ENCODE data around the gene LRRTM1.

LRRTM1 gene, protein sequence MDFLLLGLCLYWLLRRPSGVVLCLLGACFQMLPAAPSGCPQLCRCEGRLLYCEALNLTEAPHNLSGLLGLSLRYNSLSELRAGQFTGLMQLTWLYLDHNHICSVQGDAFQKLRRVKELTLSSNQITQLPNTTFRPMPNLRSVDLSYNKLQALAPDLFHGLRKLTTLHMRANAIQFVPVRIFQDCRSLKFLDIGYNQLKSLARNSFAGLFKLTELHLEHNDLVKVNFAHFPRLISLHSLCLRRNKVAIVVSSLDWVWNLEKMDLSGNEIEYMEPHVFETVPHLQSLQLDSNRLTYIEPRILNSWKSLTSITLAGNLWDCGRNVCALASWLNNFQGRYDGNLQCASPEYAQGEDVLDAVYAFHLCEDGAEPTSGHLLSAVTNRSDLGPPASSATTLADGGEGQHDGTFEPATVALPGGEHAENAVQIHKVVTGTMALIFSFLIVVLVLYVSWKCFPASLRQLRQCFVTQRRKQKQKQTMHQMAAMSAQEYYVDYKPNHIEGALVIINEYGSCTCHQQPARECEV

DNA sequence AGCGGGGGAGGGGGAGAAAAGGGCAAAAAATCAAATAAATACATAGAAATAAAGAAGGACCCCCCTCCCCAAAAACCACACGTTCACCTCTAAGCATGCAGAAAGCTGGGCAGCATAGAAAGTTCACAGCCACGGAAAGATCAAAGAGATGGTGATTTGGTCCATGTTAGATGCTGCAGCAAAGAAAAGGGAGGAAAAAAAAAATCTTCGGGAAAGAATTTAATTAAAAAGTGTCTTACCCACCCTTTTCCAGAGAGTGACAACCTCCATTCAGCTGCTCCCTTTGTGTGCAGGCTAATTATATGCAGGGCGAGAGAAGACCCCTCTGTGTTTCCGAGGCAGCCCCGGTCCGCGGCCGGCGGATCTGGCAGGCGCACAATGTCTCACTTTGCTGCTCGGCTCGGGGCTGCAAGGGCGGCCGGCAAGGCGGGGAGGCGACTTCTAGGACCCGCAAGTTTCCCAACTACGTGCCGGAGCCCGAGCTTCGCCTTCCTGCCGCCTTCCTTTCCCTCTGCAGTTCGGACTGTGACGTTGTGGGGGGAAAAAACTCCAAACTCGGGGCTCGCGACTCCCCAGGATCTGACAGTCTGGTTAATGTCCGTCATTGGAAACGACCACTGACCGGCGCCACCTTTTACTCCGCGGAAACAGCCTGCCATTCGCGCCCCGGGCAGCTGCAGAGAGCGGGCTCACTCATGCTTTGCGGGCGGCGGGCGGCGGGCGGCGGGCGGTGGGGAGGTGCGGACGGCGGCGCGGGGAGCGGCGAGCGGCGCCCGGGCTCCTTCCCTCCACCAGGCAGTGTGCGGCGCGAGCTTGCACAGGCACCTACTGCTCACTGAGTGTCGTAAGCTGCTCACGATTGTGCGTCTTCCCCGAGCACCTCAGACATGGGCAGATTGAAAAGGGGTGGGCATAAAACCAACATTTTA lies at the start of gene LRRTM1:
TSS of gene LRRTM1 (minus strand) at position 844 of the 929 bp plus-strand sequence. CDS start 933 bp downstream, outside the sequence.
- no peak for DNase-seq

GRCh38 chr2:80351231-80351630 lies 46.7 kb upstream of the LRRTM1 start:
- DNase-seq: no peak

GRCh38 chr2:80348953-80349352 lies 44.4 kb upstream of the LRRTM1 start:
- no peak for DNase-seq

DNA sequence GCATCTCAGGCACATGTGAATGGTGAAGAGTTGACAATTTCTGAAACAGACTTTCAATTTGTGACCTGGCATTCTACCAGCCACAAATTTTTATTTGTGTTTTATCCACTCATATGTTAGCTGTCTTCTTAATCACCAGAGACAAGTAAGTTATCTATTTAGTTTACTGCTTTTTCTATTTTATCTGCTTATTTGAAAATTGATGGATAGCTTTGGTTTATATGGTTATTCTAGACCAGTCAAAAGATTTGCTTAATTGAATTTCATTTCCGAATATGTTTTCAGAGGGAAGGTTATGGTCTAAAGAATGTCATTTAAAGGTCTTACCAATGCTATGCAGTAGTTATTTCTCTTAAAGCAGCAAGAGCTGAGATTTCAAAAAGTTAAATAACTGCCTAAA lies 43.5 kb upstream of the LRRTM1 start:
- no peak for DNase-seq

DNA sequence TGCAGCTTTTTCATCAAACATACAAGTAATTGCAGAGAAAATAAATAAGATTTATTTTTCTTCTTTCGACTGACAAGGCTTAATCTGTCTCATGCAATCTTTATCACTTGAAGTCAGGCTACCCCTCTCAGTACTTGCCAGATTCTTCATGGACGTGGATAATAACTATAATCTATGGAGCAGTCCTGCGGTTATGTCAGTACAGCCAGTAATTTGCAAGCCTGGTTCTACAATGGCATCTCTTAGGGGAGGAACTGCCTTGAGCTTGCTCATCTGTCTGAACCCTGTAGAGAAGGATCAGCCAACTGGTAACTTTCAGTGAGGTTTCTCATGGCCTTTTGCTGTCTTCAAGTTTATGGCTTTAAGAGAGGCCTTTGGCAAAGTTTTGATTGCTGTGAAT lies 35.5 kb upstream of the LRRTM1 start:
- DNase-seq: no peak

- DNase-seq: no peak
Observed at GRCh38 chr2:80338794-80339193, 34.2 kb upstream of the LRRTM1 start.

GRCh38 chr2:80335411-80335810 lies 30.9 kb upstream of the LRRTM1 start:
- no peak for DNase-seq

GRCh38 chr2:80333886-80334285 lies 29.3 kb upstream of the LRRTM1 start:
- DNase-seq: no peak

DNA sequence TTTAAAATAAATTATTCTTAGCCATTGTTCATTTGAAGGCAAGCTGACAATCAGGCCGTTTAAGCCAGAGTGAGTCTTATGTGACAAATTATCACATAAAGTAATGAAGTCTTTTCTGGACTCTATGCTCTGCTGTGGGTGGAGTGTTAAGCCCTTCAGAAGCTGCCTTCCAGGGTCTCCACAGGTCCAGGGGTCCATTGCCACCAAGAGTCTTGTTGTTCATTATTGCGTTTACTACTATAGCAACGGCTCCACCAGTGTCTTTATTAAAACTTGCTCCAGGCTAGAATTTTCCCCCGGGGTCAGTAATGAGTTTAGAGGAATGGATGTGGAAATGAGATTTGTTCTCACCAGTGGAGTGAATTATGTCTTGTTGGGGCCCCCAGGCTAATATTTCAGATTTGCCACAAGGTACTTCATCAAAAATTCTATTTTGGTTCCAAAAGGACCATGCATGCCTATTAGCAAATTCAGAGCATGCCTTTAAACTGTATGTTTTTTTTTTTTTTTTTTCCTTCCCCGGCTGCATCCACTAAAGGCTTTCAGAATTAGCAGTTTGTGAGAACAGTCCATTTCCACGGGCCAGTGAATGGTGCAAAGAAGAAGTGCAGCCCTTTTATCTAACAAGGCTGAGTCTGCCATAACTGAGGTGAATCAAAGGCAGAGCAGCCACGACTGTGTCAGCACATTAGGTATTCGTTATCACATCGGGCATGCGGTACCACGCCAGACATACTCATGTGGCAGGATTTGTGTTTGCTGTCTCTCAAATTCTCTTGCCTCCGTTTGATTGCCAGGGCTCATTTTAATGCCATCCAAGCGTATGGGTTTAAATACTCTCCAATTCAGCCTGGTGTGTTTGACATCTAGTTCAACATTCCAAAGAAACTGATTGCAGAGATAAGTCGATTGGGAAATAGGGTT lies 26.2 kb upstream of the LRRTM1 start:
- DNase-seq: no peak

GRCh38 chr2:80329491-80329890 lies 24.9 kb upstream of the LRRTM1 start:
- DNase-seq: no peak

DNA sequence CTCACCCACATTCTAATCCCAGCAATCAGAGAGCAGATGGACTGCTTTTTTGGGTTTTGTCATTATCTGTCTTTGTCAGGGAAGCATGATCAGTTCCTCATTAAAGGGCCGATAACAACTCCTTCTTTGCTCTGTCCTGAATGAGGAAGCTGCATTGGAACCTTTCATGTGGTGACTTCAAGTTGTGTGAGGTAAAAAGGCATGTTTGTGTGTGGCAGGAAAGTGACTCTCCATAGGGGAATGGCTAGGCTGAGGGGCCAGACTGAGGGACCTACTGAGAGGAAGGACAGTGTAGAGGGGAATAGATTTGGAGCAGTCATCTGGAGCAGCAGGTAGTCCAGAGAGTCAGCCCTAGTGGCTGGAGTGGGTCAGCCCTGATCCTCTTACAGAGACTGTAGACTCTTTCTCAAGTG lies 23.6 kb upstream of the LRRTM1 start:
- no peak for DNase-seq

- no peak for DNase-seq
Observed at GRCh38 chr2:80326861-80327260, 22.3 kb upstream of the LRRTM1 start.

DNA sequence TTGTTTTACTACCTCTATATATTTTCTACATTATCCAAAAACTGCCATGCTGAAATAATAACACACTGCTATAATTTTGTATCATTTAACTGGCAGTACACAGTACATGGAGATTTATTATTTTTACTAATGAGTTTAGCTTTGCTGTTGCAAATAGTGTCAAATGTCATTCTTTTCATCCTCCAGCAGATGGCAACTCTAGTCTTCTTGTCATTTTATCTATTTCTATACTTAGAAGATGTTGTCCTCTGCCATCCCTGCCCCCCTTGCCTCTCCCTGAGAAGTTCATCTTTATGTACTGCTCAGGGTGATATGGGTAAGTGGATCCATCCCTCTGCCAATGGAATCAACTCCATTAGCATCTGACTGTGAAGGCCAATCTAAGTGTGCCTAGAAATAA lies 21.7 kb upstream of the LRRTM1 start:
- no peak for DNase-seq

DNA sequence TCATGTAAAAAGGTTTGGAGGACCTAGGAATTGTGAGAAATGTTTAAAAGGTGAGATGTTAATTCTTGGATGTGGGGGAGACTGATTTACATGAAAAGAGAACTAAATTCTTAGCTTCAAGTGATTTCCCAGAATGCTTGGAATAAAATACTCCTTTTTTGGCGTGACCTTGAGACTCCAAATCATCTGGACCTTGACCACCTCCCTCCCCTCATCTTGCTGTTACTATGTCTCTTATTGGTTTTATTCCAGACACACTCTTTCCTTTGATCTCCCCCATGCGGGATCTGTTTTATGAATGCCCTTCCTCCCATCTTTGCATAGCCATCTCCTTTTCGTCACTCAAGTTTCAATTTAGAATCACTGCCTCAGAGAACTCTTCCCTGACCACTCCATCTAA lies 20.0 kb upstream of the LRRTM1 start:
- no peak for DNase-seq

- DNase-seq: no peak
Observed at GRCh38 chr2:80323610-80324009, 19.1 kb upstream of the LRRTM1 start.

DNA sequence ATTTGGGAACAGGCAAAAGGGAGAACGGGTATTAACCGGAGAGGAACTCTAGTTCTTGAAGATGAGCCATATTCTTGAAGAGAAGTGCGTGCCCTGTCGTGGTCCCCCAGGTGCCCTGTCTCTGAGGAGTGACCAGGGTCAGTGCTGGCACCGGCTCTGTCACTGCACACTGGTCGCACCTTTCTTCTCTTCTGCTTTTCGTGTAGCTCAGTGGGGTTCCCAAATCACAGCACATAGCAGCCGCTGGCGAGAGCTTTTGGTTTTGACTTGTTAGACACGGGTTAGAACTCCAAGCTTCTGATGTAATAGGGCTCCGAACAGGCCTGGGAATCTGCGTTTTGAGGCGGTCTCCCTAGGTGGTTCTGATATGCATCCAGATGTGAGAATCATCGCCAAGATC lies 18.4 kb upstream of the LRRTM1 start:
- no peak for DNase-seq

DNA sequence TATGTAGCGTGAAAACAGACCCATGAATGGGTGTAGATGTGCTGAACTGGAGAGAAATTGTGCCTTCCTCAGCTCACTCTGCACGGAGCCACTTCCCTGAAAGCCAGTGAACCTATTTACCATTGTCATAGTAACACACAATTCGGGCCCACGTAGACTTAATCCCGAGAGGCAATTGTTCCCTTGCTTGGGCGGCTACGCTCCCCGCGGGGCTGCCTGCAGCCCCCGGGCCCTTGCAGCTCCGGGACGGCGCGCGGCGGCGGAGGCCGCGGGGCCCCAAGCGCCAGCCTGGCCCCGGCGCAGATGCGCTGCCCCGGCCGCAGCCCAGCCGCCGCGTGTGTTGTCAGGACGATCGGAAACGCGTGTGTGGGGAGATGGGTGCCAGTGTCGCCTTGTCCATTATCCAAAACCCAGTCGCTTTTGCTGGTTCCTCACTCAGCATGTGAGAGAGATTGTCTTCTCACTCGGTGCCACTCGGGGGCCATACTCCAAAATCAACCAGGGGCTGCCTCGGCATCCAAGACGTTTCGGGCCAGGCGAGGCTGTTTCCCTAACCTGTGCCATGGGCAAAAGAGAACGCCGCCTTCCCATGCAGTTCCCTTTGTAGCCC lies 17.9 kb upstream of the LRRTM1 start:
- no peak for DNase-seq

- no peak for DNase-seq
Observed at GRCh38 chr2:80312282-80312839, 7.8 kb upstream of the LRRTM1 start.

DNA sequence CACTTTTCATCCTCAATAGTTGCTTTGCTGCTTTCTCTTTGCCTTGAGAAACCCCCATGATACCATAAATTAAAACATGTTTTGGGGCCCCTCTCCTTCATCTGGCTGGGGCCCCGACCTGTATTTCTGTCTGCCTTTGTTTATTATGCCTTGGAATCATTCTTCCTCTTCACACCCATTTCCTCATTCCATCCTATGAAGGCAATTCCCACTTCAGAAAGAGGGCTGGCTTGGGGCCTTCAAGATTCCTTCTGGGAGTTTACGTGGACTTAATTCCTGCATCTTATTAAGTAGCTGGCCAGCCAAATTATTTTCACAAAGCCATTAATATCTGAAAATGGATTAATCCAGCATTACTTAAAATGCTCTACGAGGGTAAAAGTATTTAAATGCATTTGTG lies 6.8 kb upstream of the LRRTM1 start:
- DNase-seq: no peak

- no peak for DNase-seq
Observed at GRCh38 chr2:80303006-80303908, 1.3 kb downstream of the LRRTM1 start.

Data from stimulated activated CD4-positive, alpha-beta T cell treated with anti-CD3 and anti-CD28 coated beads, Interleukin-2, amount 100 ng/mL, for 24 hours (primary cell).